Measurements from ENCODE around the gene BTBD16. TPM values are rescaled to one million over a fixed set of nuclear protein-coding genes. Genes with fewer than 3 reads are reported as not detected.

The BTBD16 gene
- total RNA-seq, 1 experiment from 2014 or later, result not detected

- H3K9me3 ChIP-seq (ENCODE audit: control insufficient read depth, low read depth, low read length), result no peaks in the 10 kb centered on the region
- H2BK5ac ChIP-seq (ENCODE audit: insufficient read length, low read length), result no peak overlapping the region
- no peak overlapping the region for H3K9ac ChIP-seq (ENCODE audit: extremely low read depth, insufficient read length, low read length)
- H3K4me2 ChIP-seq (ENCODE audit: insufficient read depth, insufficient read length, low read length), result peak overlapping the region; percentile 82
- H3K18ac ChIP-seq (ENCODE audit: insufficient read length, low read depth, low read length), result no peak overlapping the region
- Mint-ChIP-seq H3K4me1 (peaks cover 31 to 33% of the 10 kb centered on the region in 2 experiments), H3K4me3 (peak overlapping the region; percentile 77 to 85), H3K27me3 (ENCODE audit: low read depth) (peaks cover 31% of the 10 kb centered on the region), H3K27ac (no peak overlapping the region), H3K9me3 (no peaks in the 10 kb centered on the region; a peak in 1 of 5 replicates), H3K36me3 (ENCODE audit: insufficient read depth in 1 of 3, low read depth in 3 of 3) (no peaks in the 10 kb centered on the region; a peak in 1 of 7 replicates)
- no peak overlapping the region for H4K91ac ChIP-seq (ENCODE audit: insufficient read length, low read depth, low read length)
- H3K79me2 ChIP-seq (ENCODE audit: insufficient read depth, low read length), result no peaks in the 10 kb centered on the region
- H3K23me2 ChIP-seq (ENCODE audit: insufficient read length, low read depth, low read length, poor library complexity, severe bottlenecking), result peaks cover 12% of the 10 kb centered on the region
- no peak overlapping the region for H3K4ac ChIP-seq (ENCODE audit: low read depth, low read length)
- no peak overlapping the region for H2AFZ ChIP-seq (ENCODE audit: low read length)
- no peak overlapping the region for H4K8ac ChIP-seq (replicated peaks; ENCODE audit: insufficient read length, low read depth, low read length)
- H3K4me1 ChIP-seq (ENCODE audit: insufficient read depth, low read length), result no peaks in the 10 kb centered on the region
- WGBS (ENCODE audit: extremely low coverage, insufficient read length, low lambda C conversion rate), result no CpG with 5 or more reads among the region's 13 CpGs
- H4K5ac ChIP-seq (ENCODE audit: insufficient read length, low read depth, low read length), result no peak overlapping the region
- no peak overlapping the region for H3K14ac ChIP-seq (ENCODE audit: insufficient read depth, low read length)
- H2AK5ac ChIP-seq (ENCODE audit: insufficient read length, low read length), result no peak overlapping the region
- no peak overlapping the region for H3K27ac ChIP-seq (ENCODE audit: insufficient read length, low read depth, low read length)
- no peak overlapping the region for H2BK15ac ChIP-seq (ENCODE audit: low read depth, low read length)
- H3K56ac ChIP-seq (ENCODE audit: insufficient read length, low read depth, low read length), result no peak overlapping the region
- no peak overlapping the region for H2BK20ac ChIP-seq (ENCODE audit: low read depth, low read length, poor library complexity, severe bottlenecking)
- no peak overlapping the region for H2BK12ac ChIP-seq (ENCODE audit: insufficient read length, low read depth, low read length)
- no peak for TF ChIP-seq CTCF (conservative IDR thresholded peaks at IDR 0.05)
- DNase-seq, result no peak
- no peak overlapping the region for H3T11ph ChIP-seq (ENCODE audit: low read length)
- no peaks in the 10 kb centered on the region for H3K79me1 ChIP-seq (ENCODE audit: insufficient read depth, low read depth, low read length, poor library complexity, severe bottlenecking)
- H2BK120ac ChIP-seq (ENCODE audit: low read depth, low read length, poor library complexity, severe bottlenecking), result no peak overlapping the region
- no peaks in the 10 kb centered on the region for H4K20me1 ChIP-seq (ENCODE audit: control insufficient read depth, insufficient read depth, insufficient read length)
- no peaks in the 10 kb centered on the region; the same call in 1 of the 2 replicates for H3K27me3 ChIP-seq (ENCODE audit: insufficient read depth, low read length)
- H3K23ac ChIP-seq (ENCODE audit: insufficient read length, low read depth, low read length), result no peak overlapping the region
These were observed 102.6 kb downstream of the BTBD16 start for GRCh38 chr10:122373721-122374120.
